Ectodermal cell (in vitro differentiated cells): ENCODE results near the gene SPRYD4.

ENCODE experiments used
- H3K27ac ChIP-seq: 2 replicates; pipeline ENCODE4 v1.7.0; 2013; ENCODE audit warnings: mild to moderate bottlenecking, low read depth, low read length; ENCODE audit not compliant: insufficient read depth, poor library complexity, severe bottlenecking
- H3K27me3 ChIP-seq: 2 replicates; pipeline ENCODE4 v1.7.0; 2013; ENCODE audit warnings: mild to moderate bottlenecking, low read length; ENCODE audit not compliant: insufficient read depth, control insufficient read depth, poor library complexity, severe bottlenecking
- H3K36me3 ChIP-seq: one replicate; pipeline ENCODE4 v1.7.0; 2013; ENCODE audit warnings: low read length; ENCODE audit not compliant: control insufficient read depth, insufficient read depth
- H3K4me1 ChIP-seq: one replicate; pipeline ENCODE4 v1.7.0; 2013; ENCODE audit warnings: low read length; ENCODE audit not compliant: control insufficient read depth, insufficient read depth
- H3K4me3 ChIP-seq: 2 replicates; pipeline ENCODE4 v1.7.0; 2013; ENCODE audit warnings: low read depth, low read length, control low read depth; ENCODE audit not compliant: insufficient read depth
- H3K9me3 ChIP-seq: 2 replicates; pipeline ENCODE4 v1.7.0; 2013; ENCODE audit warnings: mild to moderate bottlenecking, low read length, moderate library complexity; ENCODE audit not compliant: control insufficient read depth
- WGBS, 2 experiments: methylation state at CpG; one replicate each; pipeline ENCODE4 v1.1.7; 2013; ENCODE audit warnings: missing lambda C conversion rate in 2 of 2; 5-methylcytosine and 5-hydroxymethylcytosine counted together

SPRYD4 gene

DNA sequence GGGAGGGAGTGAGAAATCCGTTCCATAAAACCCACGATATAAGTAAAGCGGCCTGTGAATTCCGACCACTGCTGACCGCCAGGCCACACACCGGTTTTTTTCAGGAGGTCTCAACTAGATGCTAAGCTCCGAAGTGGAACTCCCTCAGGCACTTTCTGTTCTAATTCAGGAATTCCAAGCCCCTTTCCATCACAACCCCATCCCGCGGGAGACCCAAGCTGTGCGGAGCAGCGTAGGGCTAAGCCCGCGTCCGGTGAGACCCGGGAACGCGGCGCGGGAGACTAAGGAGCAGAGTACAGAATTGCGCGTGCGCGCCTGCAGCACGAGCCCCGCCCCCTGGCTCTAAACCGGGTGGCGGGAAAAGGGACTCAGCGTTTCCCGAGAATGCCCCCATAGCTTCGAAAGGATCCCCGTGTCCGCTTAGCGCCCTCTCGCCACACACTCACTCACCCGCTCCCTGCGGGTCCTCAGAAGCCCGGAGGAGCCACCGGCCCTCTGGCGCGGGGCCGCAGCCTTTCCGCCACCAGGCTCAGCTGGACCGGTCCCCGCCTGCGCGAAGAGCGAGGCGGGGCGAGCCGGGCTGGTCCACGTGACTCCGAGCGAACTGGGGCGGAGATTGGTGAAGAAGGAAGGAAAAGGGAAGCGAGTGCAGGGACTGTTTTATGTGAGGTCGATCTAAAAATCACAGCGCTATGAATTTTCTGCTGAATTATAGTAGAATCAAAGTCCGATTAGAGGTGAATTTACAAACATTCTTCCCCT, 19.3 kb upstream of the SPRYD4 start, which contains the start of gene TIMELESS:
TIMELESS (minus strand) TSS at position 567 of the 762 bp plus-strand sequence. CDS start 15,256 bp downstream, outside the sequence.
- H3K27ac ChIP-seq, result peak within 1 kb of the TSS; percentile 84
- 0% methylated on average over 57 to 58 of the region's 58 CpGs for WGBS, 2 experiments
- no peaks in the 10 kb centered on the region for H3K27me3 ChIP-seq

DNA sequence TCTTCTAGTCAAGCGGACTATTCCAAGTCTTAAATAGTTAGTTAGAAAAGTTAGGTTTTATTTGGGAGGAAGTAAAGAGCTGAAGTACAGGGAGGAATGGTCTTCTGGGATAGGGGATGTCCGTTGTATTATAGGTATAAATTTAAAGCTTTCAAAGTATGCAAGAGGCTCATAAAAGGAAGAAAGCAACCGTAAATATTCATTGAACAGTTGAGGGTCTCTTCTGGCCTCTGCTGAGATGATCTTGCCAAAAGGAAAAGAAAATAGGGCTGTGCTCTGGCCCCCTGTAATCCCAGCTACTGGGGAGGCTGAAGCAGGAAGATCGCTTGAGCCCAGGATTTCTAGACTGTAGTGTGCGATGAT, 18.8 kb upstream of the SPRYD4 start:
- WGBS, 2 experiments, result 60 to 66% methylated on average over 4 of the region's 5 CpGs
- Histone ChIP-seq H3K27ac (peak overlapping the region; percentile 84), H3K9me3 (no peaks in the 10 kb centered on the region), H3K36me3 (no peaks in the 10 kb centered on the region), H3K4me3 (peak overlapping the region; percentile 63), H3K27me3 (no peaks in the 10 kb centered on the region), H3K4me1 (peaks cover 5% of the 10 kb centered on the region)

More for the DNA sequence above, 19.3 kb upstream of the SPRYD4 start, which contains the start of gene TIMELESS:
- Histone ChIP-seq H3K4me1 (peaks cover 5% of the 10 kb centered on the region), H3K9me3 (no peaks in the 10 kb centered on the region), H3K36me3 (no peaks in the 10 kb centered on the region), H3K4me3 (peak within 1 kb of the TSS; percentile 63)

DNA sequence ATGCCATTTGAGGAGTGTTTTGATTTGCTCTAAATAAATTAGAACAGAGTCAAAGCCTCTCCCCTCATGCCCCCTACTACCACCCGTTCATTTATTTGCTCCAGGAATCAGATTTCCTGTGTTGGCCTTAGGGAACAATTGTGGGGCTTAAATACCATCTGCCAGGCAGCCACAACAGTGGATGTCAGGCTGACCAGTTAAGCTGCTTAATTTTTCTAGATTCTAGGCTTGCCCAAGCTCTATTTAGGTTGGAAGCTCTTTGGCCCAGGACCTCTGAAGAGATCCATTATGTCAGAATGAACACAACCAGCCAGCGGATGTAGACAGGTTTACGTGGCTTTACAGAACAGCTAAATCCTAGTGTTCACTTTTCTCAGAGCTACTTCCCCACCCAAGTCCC, 18.1 kb upstream of the SPRYD4 start:
- no peaks in the 10 kb centered on the region for H3K36me3 ChIP-seq
- WGBS, 2 experiments, result 78% methylated on average over 3 of the region's 3 CpGs
- H3K4me3 ChIP-seq, result no peak overlapping the region
- H3K4me1 ChIP-seq, result peaks cover 5% of the 10 kb centered on the region
- no peaks in the 10 kb centered on the region for H3K9me3 ChIP-seq
- H3K27me3 ChIP-seq, result no peaks in the 10 kb centered on the region
- H3K27ac ChIP-seq, result no peak overlapping the region

DNA sequence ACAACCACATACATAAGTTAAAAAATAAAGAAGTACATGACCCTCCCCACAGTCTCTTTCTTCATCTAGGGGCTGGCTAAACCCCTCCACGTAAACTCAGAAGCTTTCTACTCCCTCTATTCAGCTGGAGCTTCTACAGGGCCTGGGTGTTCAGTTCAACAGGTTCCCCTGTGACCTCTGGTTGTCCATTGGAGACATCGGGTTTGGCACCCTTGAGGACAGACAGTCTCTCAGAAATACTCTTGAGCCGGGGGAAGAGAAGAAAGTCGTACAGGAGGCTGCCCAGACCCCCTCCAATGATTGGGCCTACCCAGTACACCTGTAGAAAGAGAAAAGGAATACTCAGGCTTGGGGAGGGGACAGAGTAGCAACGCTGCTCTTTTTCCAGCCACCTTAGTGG, 17.2 kb upstream of the SPRYD4 start:
- WGBS, 2 experiments, result 83 to 84% methylated on average over 5 of the region's 5 CpGs
- no peak overlapping the region for H3K4me3 ChIP-seq
- H3K4me1 ChIP-seq, result peaks cover 5% of the 10 kb centered on the region
- H3K27me3 ChIP-seq, result no peaks in the 10 kb centered on the region
- no peak overlapping the region for H3K27ac ChIP-seq
- no peaks in the 10 kb centered on the region for H3K36me3 ChIP-seq
- H3K9me3 ChIP-seq, result no peaks in the 10 kb centered on the region

DNA sequence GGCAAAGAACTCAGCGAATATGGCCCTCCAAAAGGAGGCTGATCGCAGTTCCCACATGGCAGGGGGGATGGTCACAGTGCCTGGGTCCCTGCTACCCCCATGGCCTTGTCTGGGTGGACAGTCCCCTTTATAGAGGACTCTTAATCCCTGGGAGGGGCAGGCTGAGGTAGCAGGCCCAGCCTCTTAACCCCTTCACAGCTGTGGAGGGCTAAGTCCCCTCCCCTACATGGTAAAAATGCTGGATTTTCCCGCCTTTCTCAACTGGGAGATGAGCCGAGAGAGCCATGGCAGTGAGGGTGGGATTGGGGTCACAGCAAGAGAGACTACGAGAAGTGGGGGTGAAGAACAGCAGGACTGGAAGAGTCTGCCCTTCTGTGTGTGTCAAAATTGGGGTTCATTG, 13.8 kb upstream of the SPRYD4 start, which contains the start of gene MIP:
MIP (minus strand) TSS at position 101 of the 400 bp plus-strand sequence; CDS start at position 57, 44 bp downstream.
- no peaks in the 10 kb centered on the region for H3K9me3 ChIP-seq
- no peak within 1 kb of the TSS for H3K27ac ChIP-seq
- H3K27me3 ChIP-seq, result no peaks in the 10 kb centered on the region
- no peak within 1 kb of the TSS for H3K4me3 ChIP-seq
- H3K36me3 ChIP-seq, result no peaks in the 10 kb centered on the region
- peaks cover 4% of the 10 kb centered on the region for H3K4me1 ChIP-seq
- WGBS, 2 experiments, result 91 to 93% methylated on average over 5 of the region's 5 CpGs

DNA sequence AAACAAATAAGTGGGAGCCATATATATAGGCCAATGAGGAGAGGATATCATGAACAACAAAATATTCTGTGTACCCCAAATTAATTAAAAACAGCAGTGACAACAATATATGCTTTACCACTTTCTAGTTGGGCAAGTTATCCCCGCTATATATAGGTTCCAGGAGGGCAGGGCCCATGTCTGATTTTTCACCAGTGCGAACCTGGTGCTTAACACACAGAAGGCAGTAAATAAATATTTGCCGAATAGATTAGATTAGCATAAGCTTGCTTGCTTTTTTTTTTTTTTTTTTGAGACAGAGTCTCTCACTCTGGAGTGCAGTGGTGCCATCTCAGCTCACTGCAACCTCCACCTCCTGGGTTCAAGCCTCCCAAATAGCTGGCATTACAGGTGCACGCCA, 10.6 kb upstream of the SPRYD4 start:
- Histone ChIP-seq H3K4me1 (peaks cover 4% of the 10 kb centered on the region), H3K4me3 (no peak overlapping the region), H3K27ac (no peak overlapping the region), H3K9me3 (no peaks in the 10 kb centered on the region), H3K27me3 (no peaks in the 10 kb centered on the region), H3K36me3 (no peaks in the 10 kb centered on the region)
- WGBS, 2 experiments, result 93 to 98% methylated on average over 4 of the region's 4 CpGs

DNA sequence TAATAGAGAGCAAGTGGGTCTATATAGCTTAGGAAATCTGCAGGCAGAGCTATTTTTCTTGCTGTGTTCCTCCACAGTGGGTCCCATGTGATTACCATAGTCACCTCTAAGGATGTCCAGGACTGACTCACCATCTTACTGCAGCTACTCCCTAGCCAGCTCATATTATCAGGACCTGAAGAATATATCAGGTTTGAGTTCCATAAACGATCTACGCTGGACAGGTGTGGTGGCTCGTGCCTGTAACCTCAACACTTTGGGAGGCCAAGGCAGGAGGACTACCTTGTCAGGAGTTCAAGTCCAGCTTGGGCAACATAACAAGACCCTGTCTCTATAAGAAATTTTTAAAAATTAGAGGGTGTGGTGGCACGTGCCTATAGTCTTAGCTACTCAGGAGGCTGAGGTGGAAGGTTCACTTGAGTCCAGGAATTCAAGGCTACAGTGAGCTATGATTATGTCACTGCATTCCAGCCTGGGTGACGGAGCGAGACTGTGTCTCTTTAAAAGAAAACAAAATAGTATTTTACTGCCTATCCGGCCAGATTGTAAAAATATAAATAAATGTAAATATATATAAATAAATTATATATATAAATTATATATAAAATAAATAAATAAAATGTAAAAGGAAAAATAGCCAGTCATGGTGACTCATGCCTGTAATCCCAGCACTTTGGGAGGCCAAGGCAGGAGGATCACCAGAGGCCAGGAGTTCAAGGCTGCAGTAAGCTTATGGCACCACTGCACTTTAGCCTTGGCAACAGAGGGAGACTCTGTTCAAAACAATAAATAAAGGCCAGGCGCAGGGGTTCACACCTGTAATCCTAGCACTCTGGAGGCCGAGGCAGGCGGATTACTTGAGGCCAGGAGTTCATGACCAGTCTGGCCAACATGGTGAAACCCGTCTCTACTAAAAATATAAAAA, 6.9 kb upstream of the SPRYD4 start:
- no peaks in the 10 kb centered on the region for H3K9me3 ChIP-seq
- H3K4me3 ChIP-seq, result no peak overlapping the region
- no peak overlapping the region for H3K27ac ChIP-seq
- 94 to 97% methylated on average over 10 of the region's 11 CpGs for WGBS, 2 experiments
- H3K36me3 ChIP-seq, result no peaks in the 10 kb centered on the region
- no peaks in the 10 kb centered on the region for H3K27me3 ChIP-seq
- H3K4me1 ChIP-seq, result peaks cover 11% of the 10 kb centered on the region

DNA sequence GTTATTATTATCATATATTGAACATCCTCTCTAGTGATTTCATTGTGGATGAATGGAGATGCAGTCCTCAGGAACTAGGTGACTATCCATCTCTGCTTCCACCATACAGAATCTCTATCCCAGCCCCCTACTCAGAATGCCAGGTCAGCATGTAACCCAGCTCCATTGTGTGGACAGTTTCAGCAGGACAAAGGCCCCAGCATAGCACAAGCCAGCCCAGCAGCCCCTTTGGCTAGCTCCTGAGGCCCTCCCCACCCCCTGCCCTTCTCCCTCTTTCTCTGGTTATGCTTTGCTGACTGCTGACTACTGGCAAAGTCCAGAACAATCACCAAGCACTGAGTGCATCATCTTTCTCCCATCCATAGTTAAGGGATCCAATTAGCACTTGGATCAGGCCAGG, 5.8 kb upstream of the SPRYD4 start:
- H3K4me3 ChIP-seq, result no peak overlapping the region
- H3K36me3 ChIP-seq, result no peaks in the 10 kb centered on the region
- peaks cover 11% of the 10 kb centered on the region for H3K4me1 ChIP-seq
- peak overlapping the region; percentile 30 for H3K27ac ChIP-seq
- no peaks in the 10 kb centered on the region for H3K27me3 ChIP-seq
- H3K9me3 ChIP-seq, result no peaks in the 10 kb centered on the region

DNA sequence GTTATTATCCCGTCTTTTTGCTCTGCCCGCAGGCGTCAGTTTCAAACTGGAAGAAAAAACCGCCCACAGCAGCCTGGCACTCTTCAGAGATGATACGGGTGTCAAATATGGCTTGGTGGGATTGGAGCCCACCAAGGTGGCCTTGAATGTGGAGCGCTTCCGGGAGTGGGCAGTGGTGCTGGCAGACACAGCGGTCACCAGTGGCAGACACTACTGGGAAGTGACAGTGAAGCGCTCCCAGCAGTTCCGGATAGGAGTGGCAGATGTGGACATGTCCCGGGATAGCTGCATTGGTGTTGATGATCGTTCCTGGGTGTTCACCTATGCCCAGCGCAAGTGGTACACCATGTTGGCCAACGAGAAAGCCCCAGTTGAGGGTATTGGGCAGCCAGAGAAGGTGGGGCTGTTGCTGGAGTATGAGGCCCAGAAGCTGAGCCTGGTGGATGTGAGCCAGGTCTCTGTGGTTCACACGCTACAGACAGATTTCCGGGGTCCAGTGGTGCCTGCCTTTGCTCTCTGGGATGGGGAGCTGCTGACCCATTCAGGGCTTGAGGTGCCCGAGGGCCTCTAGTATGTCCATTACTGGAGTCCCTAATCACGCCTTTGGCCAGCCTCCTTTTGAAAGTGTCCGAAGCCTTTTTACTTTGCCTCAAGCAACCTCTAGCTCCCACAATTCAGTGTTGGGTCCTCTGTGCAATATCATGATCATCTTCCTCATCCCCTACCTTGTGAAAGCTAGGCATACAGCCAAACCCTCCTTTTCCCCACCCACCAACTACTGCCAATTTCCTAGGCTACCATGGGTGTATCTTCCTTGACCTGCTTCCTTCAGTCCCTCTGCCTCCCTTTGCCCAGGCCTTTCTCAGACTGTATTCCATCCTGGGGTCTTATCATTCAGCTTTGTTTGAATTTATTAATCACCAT, 891 bp downstream of the SPRYD4 start:
- peaks cover 4% of the 10 kb centered on the region for H3K4me1 ChIP-seq
- H3K36me3 ChIP-seq, result peaks cover 7% of the 10 kb centered on the region
- WGBS, 2 experiments, result 59% methylated on average over 19 of the region's 19 CpGs
- no peaks in the 10 kb centered on the region for H3K27me3 ChIP-seq
- no peaks in the 10 kb centered on the region for H3K9me3 ChIP-seq
- H3K27ac ChIP-seq, result no peak overlapping the region
- peak overlapping the region; percentile 93 for H3K4me3 ChIP-seq
